GM19043 (cell line): Measurements from ENCODE around the gene TRIM65.

Experiments used
- ATAC-seq: cut with Tn5 transposase; IDR thresholded peaks from one replicate; pipeline ENCODE4 v1.9.1; 2021; ENCODE audit warnings: low read depth; ENCODE audit not compliant: unreplicated experiment

TRIM65 gene, protein sequence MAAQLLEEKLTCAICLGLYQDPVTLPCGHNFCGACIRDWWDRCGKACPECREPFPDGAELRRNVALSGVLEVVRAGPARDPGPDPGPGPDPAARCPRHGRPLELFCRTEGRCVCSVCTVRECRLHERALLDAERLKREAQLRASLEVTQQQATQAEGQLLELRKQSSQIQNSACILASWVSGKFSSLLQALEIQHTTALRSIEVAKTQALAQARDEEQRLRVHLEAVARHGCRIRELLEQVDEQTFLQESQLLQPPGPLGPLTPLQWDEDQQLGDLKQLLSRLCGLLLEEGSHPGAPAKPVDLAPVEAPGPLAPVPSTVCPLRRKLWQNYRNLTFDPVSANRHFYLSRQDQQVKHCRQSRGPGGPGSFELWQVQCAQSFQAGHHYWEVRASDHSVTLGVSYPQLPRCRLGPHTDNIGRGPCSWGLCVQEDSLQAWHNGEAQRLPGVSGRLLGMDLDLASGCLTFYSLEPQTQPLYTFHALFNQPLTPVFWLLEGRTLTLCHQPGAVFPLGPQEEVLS

DNA sequence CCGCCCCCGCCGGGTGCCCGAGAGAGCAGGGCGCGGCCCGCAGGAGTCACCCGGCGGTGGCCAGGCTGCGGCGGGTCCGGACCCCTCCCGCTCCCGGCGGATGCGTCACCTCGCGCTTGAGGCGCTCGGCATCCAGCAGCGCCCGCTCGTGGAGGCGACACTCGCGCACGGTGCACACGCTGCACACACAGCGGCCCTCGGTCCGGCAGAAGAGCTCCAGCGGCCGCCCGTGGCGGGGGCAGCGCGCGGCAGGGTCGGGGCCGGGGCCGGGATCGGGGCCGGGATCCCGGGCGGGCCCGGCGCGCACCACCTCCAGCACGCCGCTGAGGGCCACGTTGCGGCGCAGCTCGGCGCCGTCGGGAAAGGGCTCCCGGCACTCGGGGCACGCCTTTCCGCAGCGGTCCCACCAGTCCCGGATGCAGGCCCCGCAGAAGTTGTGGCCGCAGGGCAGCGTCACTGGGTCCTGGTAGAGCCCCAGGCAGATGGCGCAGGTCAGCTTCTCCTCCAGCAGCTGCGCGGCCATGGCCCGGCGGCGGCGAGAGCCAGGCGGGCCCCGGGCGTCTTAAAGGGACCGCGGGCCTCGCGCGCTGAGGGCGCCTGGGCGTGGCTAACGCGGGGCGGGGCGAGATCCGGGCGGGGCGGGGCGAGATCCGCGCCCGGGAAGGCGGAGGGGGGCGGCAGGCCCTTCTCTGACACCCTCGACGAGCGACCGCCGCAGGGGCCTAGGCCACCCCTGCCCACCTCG is at the start of gene TRIM65:
TRIM65 (minus strand) TSS at position 537 of the 745 bp plus-strand sequence; CDS start at position 523, 14 bp downstream.
- peak; percentile 48 for ATAC-seq

DNA sequence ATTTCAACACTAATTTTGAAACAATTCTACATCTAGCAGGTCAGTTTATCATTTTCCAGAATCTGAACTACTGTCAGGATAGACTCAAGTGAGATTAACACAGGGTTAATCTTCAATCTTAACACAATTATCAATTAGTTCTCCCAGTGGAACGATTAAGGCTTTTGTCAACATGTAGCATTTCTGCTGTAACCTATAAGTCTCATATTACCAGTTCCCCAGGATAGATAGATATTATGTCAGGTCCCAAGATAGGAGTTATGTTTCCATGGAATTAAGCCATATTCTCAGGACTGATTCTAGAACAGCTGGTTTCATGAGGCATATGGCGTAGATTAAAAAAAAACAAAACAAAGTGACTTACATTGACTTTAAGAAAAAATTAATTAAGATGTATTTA is 48.5 kb upstream of the TRIM65 start:
- ATAC-seq, result no peak

DNA sequence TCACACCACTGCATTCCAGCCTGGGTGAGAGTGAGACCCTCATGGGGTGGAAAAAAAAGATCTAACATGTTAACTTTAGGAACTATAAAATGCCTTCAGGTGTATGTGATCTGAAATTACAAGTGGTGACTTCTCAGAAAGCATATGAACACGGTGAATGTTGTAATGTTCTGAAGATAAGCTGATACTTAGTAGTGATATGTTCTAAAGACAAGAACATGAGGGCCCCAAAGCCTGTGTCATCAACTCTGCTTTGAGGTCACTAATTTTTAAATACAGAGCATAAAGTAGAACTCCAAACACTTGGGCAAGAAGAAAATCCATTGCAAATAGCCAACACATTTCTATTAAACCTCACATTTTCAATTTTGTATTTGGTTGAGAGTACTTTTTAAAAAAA is 46.7 kb upstream of the TRIM65 start:
- ATAC-seq, result no peak

DNA sequence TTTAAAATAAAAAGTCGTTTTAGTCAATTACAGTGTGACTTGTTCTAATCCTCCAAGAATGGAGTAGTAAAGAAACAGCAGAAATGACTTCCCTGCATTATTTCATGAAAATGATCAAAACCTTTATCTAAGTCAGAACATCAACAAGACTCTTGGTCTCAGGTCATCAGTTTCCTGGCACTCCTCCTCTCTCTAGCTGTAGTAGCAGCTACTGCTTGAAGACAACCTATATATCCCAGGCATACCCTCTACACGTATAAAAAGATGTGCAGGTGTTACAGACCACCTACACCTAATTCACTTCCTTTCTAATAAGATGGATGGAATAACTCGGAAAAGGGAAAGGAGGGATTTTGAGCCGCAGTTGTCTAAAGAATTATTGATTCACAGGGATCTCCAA is 45.7 kb upstream of the TRIM65 start:
- no peak for ATAC-seq

DNA sequence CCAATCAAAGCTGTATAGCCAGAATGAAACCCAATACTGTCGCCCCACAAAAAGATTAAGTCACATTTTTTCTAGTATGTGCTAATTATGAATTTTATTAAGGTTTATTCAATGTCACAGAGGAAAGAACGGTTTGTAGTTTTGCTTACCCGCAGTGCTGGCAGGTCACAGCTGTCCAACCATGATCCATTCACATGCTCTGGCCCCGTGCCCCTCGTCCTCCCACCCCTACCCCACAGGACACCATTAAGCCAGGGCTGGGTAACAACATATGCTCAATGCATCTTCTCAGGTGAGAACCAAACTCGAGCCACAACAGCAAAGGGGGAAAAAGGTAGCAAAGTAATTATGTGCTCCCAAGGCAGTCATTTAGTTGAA is 44.7 kb upstream of the TRIM65 start:
- ATAC-seq, result no peak

DNA sequence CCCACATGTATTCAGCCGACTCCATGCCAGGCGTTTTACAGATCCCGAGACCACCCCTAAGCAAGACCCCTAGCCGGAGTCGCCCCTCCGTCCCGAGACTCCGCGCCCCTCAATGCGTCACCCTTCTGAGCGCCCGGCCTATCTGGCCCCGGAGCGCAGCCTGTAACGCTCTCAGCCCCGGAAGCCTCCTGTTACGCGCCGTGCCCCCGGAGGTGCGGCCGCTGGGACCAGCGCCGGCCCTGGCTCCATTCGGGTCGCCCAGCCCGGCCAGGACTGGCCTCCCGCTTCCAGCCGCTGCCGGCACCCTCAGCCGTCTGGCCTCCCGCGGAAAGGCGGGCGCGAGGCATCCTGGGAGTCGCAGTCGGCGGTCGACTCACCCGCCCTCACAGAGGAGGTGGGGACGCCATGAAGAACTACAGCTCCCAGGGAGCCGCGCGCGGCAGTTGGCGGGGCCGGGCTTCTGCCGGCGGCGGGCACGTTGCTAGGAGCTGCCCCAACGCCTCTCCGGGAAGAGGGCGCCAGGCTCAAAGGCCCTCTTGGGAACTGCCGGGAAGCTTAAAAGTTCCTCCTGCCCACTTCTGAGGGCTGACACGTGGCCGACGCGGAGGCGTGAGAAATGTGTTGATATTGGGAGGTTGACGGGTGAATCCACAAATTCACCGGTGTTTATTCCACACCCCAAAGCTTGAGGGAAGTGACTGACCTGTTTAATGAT is 44.1 kb upstream of the TRIM65 start, which contains the start of gene FBF1:
FBF1 (minus strand) TSS at position 316 of the 715 bp plus-strand sequence. CDS start 2,893 bp downstream, outside the sequence.
- peak; percentile 99 for ATAC-seq

DNA sequence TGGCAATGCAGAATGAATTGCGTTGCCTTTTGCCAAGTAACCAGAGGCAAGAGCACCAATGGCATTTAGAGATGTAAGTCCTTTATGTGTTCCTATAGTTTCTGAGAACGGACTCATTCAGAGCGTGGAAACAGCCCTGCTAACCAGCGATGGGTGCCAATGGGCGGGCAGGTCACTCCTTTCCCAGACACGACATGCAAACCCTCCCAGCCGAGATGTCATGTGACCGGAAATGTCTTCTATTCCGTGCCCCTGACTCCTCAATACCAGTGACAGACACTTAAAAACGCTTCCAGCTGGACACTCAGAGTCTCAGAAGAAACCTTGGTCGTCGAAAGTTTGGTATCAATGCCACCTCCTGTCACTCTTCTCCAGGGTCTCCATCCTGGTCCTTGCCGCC is 40.9 kb upstream of the TRIM65 start:
- no peak for ATAC-seq

DNA sequence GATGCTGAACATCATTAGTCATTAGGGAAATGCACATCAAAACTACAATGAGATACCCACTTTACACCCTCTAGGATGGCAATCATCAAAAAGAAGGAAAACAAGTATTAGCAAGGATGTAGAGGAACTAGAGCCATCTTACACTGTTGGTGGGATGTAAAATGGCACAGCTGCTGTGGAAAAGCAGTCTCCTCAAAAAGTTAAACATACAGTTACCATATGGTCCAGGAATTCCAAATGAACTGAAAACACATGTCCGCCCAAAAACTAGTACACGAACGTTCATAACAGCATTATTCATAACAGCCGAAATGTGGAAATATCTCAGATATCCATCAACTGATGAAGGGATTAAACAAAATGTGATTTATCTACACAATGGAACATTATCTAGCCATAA is 37.1 kb upstream of the TRIM65 start:
- no peak for ATAC-seq

DNA sequence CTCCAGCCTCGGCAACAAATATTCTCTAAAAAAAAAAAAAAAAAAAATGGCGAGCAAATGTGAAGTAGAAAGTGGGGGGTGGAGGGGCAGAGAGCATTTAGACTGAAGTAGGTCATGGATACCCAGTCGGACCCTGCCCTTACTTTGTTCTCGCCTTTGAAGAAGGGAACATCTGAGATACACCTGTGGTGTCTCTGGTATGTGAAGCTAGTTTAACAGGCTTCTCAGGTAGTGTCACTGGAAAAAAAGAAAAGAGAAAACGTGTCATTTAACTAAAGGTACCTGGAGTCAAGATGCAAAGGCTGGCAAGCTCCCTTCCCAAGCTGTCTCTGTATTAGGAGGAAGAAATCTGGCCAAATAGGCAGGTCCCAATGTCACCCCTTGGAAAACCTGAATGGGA is 36.1 kb upstream of the TRIM65 start:
- ATAC-seq, result no peak

DNA sequence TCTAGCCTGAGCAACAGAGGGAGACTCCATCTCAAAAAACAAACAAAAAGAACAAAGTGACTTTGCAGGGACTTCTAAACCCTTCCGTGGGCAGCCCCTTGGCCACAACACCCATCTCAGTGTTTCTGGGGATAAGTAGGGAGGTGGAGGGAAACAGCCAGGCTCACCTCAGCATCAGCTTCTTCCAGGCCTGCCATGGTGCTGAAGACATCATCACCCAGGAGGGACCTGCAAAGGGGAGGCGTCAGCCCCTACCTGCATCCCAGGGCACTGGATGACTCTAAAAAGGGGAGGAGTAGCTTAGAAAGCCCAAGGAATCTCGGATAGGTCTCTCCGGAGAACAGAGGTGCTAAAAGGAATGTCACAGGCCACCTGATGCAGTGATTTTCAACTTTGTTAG is 34.3 kb upstream of the TRIM65 start:
- ATAC-seq, result no peak

DNA sequence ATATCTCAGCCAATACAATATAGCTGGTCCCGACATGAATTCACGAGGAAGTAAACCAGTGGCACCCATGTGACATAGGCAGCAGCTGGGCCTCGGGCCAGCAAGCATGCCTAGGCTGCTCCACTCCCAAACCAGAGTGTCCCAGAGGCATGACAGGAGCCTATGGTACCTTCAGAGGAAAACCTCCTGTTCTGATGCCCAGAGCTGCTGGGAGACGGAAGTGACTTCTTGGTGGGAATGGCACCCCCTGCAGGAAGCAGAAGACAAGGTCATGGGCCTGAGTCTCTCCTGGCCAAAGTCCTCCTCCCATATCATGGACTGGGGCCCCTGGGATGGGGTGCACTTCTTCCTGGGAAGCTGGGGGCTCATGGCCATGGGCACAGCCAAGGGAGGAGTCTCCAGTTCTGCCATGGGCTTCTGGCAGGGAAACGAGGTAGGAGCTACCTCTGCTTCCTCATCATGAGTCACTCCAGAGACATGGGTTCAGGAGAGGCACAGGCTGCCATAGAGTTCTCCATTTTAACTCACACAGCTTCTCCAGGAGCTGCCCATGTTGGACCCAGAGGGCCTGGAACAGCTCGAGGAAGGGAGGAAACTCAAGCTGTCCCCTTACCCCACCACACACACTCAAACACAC is 30.7 kb upstream of the TRIM65 start:
- ATAC-seq, result no peak

DNA sequence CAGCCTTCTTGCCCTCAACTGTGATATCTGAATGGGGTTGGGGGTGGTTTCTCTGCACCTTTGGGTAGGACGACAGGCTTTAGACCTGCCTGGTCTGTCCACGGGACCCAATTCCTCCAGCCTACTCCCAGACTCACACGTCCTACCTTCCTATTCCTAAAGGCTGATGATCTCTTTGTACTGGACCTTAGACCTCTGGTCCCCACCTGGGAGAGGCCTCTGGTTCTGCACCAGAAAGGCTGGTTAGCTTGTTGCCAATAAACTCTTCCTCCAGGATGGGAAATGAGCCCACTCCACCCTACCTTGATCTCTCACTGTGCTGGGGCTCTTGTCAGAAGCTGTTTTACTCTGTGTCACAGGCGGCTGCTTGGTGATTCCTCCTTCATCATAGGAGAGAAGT is 29.7 kb upstream of the TRIM65 start:
- no peak for ATAC-seq

DNA sequence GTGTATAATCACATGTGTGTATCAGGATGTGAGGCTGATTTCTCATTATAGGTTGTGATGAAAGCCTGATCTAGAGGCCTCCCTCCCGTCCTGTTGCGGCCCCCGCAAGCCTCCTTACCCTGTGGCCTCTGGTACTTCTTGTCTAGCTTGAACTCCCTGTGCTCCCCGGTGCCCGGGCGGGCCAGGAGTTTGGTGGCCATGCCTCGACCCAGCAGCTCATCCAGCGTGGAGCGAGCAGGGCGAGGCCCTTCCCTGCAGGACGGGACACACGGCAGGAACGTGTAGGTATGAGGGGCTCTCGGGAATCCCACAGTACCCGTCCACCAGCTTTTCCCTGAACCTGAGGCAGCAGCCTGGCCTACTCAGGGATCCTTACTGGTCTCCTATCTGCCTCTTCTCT is 29.2 kb upstream of the TRIM65 start:
- no peak for ATAC-seq

DNA sequence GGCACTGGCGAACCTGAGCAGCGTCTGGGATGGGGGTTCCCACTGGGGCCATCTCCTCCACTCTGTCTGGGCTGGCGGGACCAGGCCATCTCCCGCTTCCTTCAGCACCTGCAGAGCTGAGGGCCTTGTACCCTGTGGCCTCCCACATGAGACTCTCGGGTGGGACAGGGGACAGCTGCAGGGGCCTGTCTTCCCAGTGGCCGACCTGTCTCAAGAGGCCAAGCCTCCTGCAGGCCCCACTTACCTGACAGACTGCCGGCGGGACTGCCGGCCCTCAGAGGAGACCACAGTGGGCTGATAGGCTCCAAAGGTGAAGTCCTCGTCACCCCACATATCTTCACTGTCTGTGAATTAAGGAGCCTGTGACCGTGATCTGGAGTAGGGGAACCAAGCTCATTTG is 28.4 kb upstream of the TRIM65 start:
- no peak for ATAC-seq

DNA sequence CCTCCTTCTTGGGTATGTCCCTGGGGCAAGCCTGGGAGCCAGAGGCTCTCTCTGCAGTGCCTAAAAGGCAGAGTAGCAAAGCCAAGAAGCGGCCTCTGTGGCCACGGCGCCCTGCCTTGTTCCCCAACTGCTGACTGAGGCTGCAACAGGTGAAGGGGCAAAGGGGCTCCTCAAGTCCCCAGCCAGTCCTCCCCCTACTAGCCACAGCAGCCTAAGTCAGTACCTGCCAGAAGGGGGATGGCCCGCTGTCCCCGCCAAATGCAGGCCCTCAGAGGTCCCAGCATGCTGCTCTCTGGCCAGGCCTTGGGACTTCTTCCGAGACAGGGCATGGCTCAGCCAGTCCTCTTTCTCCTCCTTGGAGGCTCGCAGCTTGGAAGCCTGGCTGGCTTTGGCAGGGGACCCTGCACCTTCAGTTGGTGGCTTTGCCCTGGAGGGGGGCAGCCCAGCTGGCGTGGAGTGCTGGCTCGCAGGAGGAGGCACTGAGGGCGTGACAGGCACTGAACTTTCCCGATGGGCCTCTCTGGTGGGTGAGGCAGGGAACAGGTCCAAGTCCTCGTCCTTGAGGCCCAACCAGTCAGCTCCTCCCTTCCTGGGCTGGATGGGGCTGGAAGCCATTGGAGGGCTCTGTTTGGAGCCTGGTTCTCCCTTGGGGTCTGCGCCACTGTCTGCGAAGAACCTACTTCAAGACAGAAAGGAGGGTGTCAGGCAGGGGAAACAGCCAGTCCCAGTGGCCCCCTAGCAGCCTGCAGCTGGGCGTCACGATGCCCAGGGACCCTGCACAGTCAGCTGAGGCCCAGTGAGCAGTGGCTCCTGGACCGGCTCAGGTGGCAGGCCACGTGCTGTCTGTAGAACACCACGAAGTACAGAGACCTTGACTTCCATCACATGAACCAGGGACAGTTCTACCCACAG is 26.5 kb upstream of the TRIM65 start:
- no peak for ATAC-seq

DNA sequence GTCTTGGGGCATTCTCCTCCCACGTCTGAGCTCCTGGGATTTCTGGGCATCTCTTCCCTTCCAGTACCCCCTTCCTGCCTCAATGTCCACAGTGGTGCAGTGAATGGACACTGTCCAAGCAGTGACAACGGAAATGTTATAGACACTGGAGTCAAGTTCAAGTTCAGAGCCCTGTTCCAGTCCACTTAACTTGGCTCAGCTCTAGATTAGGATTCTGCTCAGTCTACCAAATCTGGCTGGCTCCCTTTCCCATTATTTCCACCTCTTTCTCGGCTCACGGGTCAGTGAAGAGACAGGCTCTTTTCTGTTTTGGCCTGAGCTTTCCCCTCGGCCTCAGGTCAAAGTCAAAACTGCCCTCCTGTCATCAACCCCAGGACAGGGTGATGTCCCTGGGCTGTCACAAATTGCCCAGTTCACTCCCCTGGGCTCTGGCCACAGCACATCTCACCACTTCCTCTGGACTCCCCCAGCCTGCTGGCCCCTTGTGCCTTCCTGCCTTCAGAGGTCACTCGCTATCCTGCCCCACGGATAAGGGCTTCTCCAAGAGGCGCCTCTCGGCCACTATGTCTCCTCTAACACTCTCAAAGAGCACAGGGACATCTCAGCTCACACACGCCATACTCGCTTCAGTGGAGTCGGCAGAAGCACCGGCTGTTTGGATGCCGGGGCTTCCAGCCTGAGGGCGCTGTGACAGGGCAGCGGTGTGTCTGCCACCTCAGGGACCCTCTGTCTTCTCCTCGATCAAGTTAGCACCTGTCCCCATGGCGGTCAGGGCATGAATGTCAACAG is 25.6 kb upstream of the TRIM65 start:
- no peak for ATAC-seq

DNA sequence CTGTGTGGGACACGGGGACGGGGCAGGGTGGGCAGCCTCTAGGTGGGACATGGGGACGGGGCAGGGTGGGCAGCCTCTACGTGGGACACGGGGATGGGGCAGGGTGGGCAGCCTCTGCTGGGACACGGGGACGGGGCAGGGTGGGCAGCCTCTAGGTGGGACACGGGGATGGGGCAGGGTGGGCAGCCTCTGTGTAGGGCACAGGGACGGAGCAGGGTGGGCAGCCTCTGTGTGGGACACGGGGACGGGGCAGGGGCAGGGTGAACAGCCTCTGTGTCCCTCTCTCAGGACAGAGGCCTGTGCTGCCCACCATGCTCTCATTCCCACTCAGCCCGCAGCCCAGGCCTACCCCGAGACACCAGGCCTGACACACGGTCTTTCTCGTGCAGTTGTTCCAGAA is 24.8 kb upstream of the TRIM65 start:
- ATAC-seq, result no peak

DNA sequence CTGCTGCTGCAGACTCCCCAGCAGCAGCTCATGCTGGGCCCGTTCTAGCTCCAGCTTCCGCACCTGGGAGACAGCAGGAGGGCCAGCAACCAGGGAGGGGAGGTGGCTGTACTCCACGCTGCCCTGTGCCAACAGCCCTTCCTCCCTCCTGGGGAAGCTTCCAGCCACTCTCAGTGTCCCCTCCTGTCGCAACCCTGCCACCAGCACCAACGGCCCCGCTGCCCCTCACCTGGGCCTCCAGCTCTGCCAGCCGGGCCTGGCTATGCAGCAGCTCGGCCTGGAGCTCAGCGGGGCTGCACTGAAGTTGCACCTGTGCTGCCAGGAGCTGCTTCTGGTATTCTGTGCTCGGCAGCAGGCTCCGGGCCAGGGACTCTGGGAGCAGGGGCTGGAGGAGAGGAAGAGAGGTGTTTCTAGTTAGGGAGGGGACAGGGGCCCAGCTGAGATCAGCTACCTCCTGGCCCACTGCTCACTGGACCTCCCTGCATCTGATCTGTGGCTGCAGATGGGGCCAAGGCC is 23.4 kb upstream of the TRIM65 start:
- ATAC-seq, result no peak

DNA sequence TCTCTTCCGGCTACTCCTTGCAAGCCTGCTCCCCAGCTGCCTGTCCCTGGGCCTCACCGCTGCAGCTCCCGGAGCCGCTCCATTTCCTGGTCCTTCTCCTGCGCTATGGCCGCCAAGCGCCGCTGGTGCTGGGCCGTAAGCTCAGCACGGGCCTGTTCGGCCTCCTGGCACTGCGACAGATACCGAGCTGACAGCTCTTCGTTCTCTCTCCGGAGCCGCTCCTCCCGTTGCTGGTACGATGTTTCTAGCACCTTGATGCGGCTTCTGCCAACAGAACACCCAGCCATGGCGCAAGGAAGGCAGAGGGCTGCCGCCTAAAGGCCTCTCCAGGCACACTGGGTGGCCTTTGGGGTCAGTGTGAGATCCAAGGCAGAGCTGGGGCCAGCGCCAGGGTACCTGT is 22.9 kb upstream of the TRIM65 start:
- no peak for ATAC-seq
